DND-41 (cell line): ENCODE data around the gene TMEM164.

ENCODE experiments used
- ATAC-seq: fragments of 200-7000 bp; cut with Tn5 transposase; 3 replicates; pipeline ENCODE4 v1.9.1; 2021; ENCODE audit warnings: low read depth; ENCODE audit not compliant: insufficient read depth
- DNase-seq: peaks from one replicate; pipeline ENCODE4 v3.0.0-alpha.2; 2020
- H2AFZ ChIP-seq: 2 replicates; pipeline ENCODE4 v1.6.0; 2012; ENCODE audit warnings: low read depth, low read length
- H3K27ac ChIP-seq: 2 replicates; pipeline ENCODE4 v1.5.1; 2012; ENCODE audit warnings: low read length, inconsistent platforms
- H3K27me3 ChIP-seq: fragments of 200-600 bp; sonication (generic); 2 replicates; pipeline ENCODE4 v1.6.0; 2012; ENCODE audit warnings: low read length, mild to moderate bottlenecking, inconsistent platforms; ENCODE audit not compliant: insufficient read depth, poor library complexity
- H3K36me3 ChIP-seq: 2 replicates; pipeline ENCODE4 v1.5.1; 2012; ENCODE audit warnings: low read length, inconsistent platforms; ENCODE audit not compliant: insufficient read depth
- H3K4me1 ChIP-seq: 2 replicates; pipeline ENCODE4 v1.5.1; 2012; ENCODE audit warnings: mild to moderate bottlenecking, low read length; ENCODE audit not compliant: insufficient read depth
- H3K4me2 ChIP-seq: 2 replicates; pipeline ENCODE4 v1.6.0; 2012; ENCODE audit warnings: mild to moderate bottlenecking, moderate library complexity, low read length, inconsistent platforms; ENCODE audit not compliant: insufficient read depth
- H3K4me3 ChIP-seq, 2 experiments: fragments of 200-600 bp in 1 of 2; shearing (Covaris generic) in 1 of 2; 2 replicates each; pipeline ENCODE4 v1.5.1; 2012 to 2016; ENCODE audit warnings: inconsistent platforms in 2 of 2, low read length in 2 of 2, mild to moderate bottlenecking in 2 of 2, low read depth in 1 of 2, moderate library complexity in 1 of 2
- H3K79me2 ChIP-seq: 2 replicates; pipeline ENCODE4 v1.6.0; 2012; ENCODE audit warnings: low read length, inconsistent platforms; ENCODE audit not compliant: insufficient read depth
- H3K9ac ChIP-seq: 2 replicates; pipeline ENCODE4 v1.6.0; 2012; ENCODE audit warnings: low read depth, mild to moderate bottlenecking, inconsistent platforms, low read length, moderate library complexity
- H3K9me3 ChIP-seq: 2 replicates; pipeline ENCODE4 v1.5.1; 2012; ENCODE audit warnings: low read length, moderate library complexity, mild to moderate bottlenecking, inconsistent platforms; ENCODE audit not compliant: insufficient read depth, severe bottlenecking
- H4K20me1 ChIP-seq: 2 replicates; pipeline ENCODE4 v1.6.0; 2012; ENCODE audit warnings: low read length; ENCODE audit not compliant: insufficient read depth
- CTCF ChIP-seq: IDR thresholded peaks from 2 replicates; pipeline ENCODE4 v1.5.1; 2012; ENCODE audit warnings: borderline replicate concordance, low read length, moderate library complexity, mild to moderate bottlenecking; ENCODE audit not compliant: poor library complexity, severe bottlenecking; ENCODE audit errors: extremely low read depth
- EZH2 ChIP-seq: IDR thresholded peaks from 3 replicates; pipeline ENCODE4 v1.6.1; 2012; ENCODE audit warnings: borderline replicate concordance, low read depth, mild to moderate bottlenecking, moderate library complexity, low read length, inconsistent platforms; ENCODE audit not compliant: severe bottlenecking

Gene TMEM164

GRCh38 chrX:110143454-110144210, 140.7 kb downstream of the TMEM164 start:
- no peak for DNase-seq
- H3K9ac ChIP-seq = no peak overlapping the region
- peaks cover 3% of the 10 kb centered on the region; the same call in 1 of the 2 replicates for H3K36me3 ChIP-seq
- H2AFZ ChIP-seq = no peak overlapping the region
- no peaks in the 10 kb centered on the region for H3K9me3 ChIP-seq
- no peaks in the 10 kb centered on the region for H3K4me1 ChIP-seq
- no peak for TF ChIP-seq CTCF
- TF ChIP-seq EZH2 = no peak
- no peaks in the 10 kb centered on the region for H3K79me2 ChIP-seq
- no peak overlapping the region for H3K27ac ChIP-seq
- no peaks in the 10 kb centered on the region for H3K27me3 ChIP-seq
- no peak overlapping the region for H3K4me3 ChIP-seq
- no peak overlapping the region for H3K4me2 ChIP-seq
- ATAC-seq = no peak
- no peaks in the 10 kb centered on the region for H4K20me1 ChIP-seq

- H3K27me3 ChIP-seq = no peaks in the 10 kb centered on the region
- no peak overlapping the region for H3K4me2 ChIP-seq
- ATAC-seq (no peak), DNase-seq (no peak)
- no peaks in the 10 kb centered on the region for H4K20me1 ChIP-seq
- TF ChIP-seq CTCF = no peak
- no peak for TF ChIP-seq EZH2
- H3K27ac ChIP-seq = no peak overlapping the region
- H3K4me1 ChIP-seq = no peaks in the 10 kb centered on the region
- H3K9ac ChIP-seq = no peak overlapping the region
- H3K79me2 ChIP-seq = no peaks in the 10 kb centered on the region
- H3K36me3 ChIP-seq = peaks cover 3% of the 10 kb centered on the region; the same call in 1 of the 2 replicates
- H2AFZ ChIP-seq = no peak overlapping the region
- no peaks in the 10 kb centered on the region for H3K9me3 ChIP-seq
- H3K4me3 ChIP-seq = no peak overlapping the region
These were observed 142.4 kb downstream of the TMEM164 start for GRCh38 chrX:110145311-110145710.

GRCh38 chrX:110145854-110146253, 142.9 kb downstream of the TMEM164 start:
- ATAC-seq (peak; percentile 67; the same call in 2 of the 3 replicates), DNase-seq (peak; percentile 28)
- no peak overlapping the region for H2AFZ ChIP-seq

More at GRCh38 chrX:110145854-110146253, 142.9 kb downstream of the TMEM164 start:
- no peaks in the 10 kb centered on the region for H3K9me3 ChIP-seq
- no peaks in the 10 kb centered on the region for H4K20me1 ChIP-seq
- H3K27me3 ChIP-seq = no peaks in the 10 kb centered on the region
- no peak overlapping the region for H3K4me2 ChIP-seq
- peak; percentile 66 for TF ChIP-seq CTCF
- no peak for TF ChIP-seq EZH2
- H3K79me2 ChIP-seq = no peaks in the 10 kb centered on the region
- no peak overlapping the region for H3K9ac ChIP-seq
- no peak overlapping the region for H3K27ac ChIP-seq
- H3K4me1 ChIP-seq = no peaks in the 10 kb centered on the region
- peaks cover 3% of the 10 kb centered on the region; the same call in 1 of the 2 replicates for H3K36me3 ChIP-seq
- H3K4me3 ChIP-seq = no peak overlapping the region
